Sigmoid colon (tissue), 4 donors: Measurements from ENCODE around the gene STAT5A.

ENCODE experiments used
- CTCF ChIP-seq, 4 experiments: fragments of 450-650 bp in 3 of 4; fragments of 200-600 bp in 1 of 4; IDR thresholded peaks; one replicate each; pipeline ENCODE4 v1.5.1; 2016 to 2019; ENCODE audit warnings: antibody characterized with exemption in 4 of 4, mild to moderate bottlenecking in 3 of 4, moderate library complexity in 2 of 4
- POLR2AphosphoS5 ChIP-seq, 4 donors: sonication (generic); formaldehyde crosslinking; IDR thresholded peaks; one replicate each; pipeline ENCODE4 v1.6.1; 2017; ENCODE audit warnings: antibody characterized with exemption in 4 of 4

- no peak for TF ChIP-seq POLR2AphosphoS5 (IDR thresholded peaks at IDR 0.05)
- no peak for TF ChIP-seq CTCF (IDR thresholded peaks at IDR 0.05)
Measured at GRCh38 chr17:42354956-42355843, 66.9 kb downstream of the STAT5A start.
